Epithelial cell of esophagus (primary cell): ENCODE measurements around the gene COA3.

ENCODE experiments used
- DNase-seq: peaks from one replicate; pipeline ENCODE4 v3.0.0; 2010; ENCODE audit warnings: low read depth
- H3K4me3 ChIP-seq: 2 replicates; pipeline ENCODE4 v1.5.1; 2011; ENCODE audit warnings: mild to moderate bottlenecking, low read length, control low read depth
- TF ChIP-seq, protein P1 (sequence below): IDR thresholded peaks from 2 replicates; pipeline ENCODE4 v1.5.1; 2011; ENCODE audit warnings: low read depth, mild to moderate bottlenecking, low read length, control low read depth, inconsistent platforms; ENCODE audit not compliant: insufficient read depth; ENCODE audit errors: missing control alignments

Gene COA3

DNA sequence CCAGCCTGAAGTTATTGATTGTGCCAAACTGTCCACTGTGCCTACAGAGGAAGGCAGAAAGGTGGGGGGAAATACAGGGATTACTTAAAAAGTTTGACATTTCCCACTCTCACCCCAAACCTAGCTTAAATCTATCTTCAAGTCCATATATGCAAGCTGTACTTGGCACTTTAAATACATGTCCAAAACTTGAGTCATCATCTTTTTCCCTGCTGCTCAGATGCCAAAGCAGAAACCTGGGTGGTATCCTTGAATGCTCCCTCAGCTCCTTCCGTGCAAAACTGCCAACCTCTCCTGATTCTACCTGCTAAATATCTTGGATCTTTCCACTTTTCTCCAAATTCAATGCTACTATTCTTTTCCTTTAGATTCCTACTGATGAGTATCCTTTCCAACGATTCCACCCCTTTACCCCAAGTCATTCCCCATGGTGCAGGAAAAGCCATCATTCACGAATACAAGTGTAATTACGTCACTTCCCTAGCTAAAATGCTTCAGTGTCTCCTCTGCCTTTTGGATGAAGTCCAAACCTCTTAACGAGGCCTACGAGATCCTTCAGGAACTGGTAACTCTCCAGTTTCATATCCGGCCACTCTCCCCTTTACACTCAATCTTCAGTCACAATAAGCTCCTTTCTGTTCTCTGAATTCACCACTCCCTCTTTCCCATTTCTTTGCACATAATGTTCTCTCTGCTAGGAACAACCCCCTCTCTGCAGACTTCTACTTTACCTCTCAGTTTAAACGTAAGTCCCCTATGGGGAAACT lies 16.3 kb upstream of the COA3 start:
- H3K4me3 ChIP-seq: no peak overlapping the region
- DNase-seq: peak; percentile 59

GRCh38 chr17:42809250-42809649 lies 10.7 kb upstream of the COA3 start:
- no peak overlapping the region for H3K4me3 ChIP-seq
- TF ChIP-seq, protein P1, sequence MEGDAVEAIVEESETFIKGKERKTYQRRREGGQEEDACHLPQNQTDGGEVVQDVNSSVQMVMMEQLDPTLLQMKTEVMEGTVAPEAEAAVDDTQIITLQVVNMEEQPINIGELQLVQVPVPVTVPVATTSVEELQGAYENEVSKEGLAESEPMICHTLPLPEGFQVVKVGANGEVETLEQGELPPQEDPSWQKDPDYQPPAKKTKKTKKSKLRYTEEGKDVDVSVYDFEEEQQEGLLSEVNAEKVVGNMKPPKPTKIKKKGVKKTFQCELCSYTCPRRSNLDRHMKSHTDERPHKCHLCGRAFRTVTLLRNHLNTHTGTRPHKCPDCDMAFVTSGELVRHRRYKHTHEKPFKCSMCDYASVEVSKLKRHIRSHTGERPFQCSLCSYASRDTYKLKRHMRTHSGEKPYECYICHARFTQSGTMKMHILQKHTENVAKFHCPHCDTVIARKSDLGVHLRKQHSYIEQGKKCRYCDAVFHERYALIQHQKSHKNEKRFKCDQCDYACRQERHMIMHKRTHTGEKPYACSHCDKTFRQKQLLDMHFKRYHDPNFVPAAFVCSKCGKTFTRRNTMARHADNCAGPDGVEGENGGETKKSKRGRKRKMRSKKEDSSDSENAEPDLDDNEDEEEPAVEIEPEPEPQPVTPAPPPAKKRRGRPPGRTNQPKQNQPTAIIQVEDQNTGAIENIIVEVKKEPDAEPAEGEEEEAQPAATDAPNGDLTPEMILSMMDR: no peak
- DNase-seq: peak; percentile 83

More for the DNA sequence above, 16.3 kb upstream of the COA3 start:
- TF ChIP-seq, protein P1: no peak

DNA sequence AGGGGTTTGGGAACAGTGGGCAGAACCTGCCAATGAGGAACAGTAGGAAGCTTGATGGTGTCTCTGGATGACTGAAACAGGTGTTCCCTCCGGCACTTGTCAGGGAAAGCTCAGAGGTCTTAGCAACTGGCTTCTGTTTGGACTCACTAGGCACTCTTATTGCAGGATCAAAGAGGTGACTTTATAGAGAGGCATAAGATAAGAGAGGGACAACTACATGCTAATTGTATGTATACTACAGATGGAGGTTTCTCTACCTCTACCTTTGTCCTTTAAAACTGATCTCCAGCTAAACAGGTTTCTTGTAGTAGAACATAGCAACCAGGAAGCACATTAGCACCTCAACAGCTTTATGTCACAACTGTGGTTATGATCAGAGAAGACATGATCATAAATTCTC lies 7.7 kb upstream of the COA3 start:
- DNase-seq: no peak

GRCh38 chr17:42804918-42805367 lies 6.4 kb upstream of the COA3 start:
- no peak for DNase-seq
- TF ChIP-seq, protein P1: no peak
- no peak overlapping the region for H3K4me3 ChIP-seq

More for the DNA sequence above, 7.7 kb upstream of the COA3 start:
- TF ChIP-seq, protein P1: no peak
- no peak overlapping the region for H3K4me3 ChIP-seq

DNA sequence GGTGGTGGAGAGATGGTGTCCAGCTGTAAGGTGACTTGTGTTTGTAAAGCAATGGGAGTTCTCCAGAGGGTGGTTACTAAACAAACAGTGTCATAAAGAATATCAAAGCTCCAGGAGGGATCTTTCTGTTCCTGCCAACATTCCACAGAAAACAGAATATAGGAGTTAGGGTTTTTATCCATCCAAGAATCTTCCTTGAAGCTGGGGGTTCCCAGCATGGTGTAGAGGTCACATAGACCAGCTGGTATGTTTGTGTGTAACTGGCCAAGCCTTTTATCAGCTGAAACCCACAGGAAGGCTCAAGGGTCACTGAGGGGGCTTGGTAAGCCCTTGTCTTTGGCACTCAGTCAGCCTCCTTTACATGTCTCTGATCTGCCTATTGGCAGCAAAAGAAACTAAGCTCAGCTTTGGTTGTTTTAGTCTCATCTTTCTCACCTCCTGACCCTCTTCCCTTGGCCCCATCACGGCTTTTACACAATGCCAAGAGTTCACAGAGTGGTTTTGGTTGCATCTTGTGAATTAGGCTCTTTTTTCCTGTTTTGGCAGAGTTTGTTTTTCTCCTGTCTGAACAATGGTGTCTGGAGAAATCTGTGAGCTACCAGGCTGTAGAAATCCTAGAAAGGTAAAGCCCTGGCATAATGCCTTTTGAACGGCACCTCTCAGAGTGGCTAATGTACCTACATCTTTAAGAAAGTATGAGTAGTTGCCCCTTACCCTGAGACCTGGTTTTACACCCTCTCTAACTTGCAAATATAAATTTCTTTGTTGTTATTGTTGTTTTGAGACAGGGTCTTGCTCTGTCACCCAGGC lies 4.8 kb upstream of the COA3 start:
- H3K4me3 ChIP-seq: no peak overlapping the region
- TF ChIP-seq, protein P1: no peak
- DNase-seq: no peak

DNA sequence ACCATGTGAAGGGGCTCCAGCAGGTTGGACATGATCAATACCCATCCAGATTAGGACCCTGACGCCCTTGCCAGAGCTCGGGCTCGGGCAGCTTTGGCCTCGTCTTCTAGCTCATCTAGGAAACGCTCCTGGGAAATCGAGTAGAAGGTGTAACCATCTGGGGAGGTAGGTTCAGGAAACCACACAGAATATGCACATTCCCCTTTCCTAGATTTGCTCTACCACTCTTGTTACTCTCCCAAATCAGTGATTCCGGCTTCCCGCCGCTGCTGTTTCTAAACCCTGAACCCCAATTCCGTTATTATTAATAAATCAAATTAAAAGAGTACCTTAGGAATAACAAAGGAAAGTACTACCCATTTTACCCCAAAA lies 507 bp downstream of the COA3 start:
- DNase-seq: no peak
- H3K4me3 ChIP-seq: peak overlapping the region; percentile 85
- TF ChIP-seq, protein P1: no peak
